Stimulated activated naive B cell treated with anti-CD40 and anti-IgM and Interleukin-4, amounts not matched to agents 10 μg/mL and 1 μg/mL and 100 μg/mL, for 72 hours (primary cell): ENCODE measurements around the gene M1AP.
A peak's percentile ranks its signal among the peaks of the same experiment; 100 is the strongest.

Experiments used
- ATAC-seq, 2 donors: fragments of 150-1000 bp; cut with Tn5 transposase; replicated peaks; 2 replicates each; pipeline ENCODE4 v1.10.0; 2021; ENCODE audit warnings: moderate library complexity in 1 of 2
- DNase-seq: peaks from one replicate; pipeline ENCODE4 v3.0.0; 2021
- H3K27ac Mint-ChIP-seq: one replicate; pipeline ENCODE4 v1.8.0; 2022; ENCODE audit warnings: mild to moderate bottlenecking, mixed read lengths
- H3K27me3 Mint-ChIP-seq, 2 donors: one replicate each; pipeline ENCODE4 v1.8.0; 2022; ENCODE audit warnings: mixed read lengths in 2 of 2
- H3K36me3 Mint-ChIP-seq, 2 donors: one replicate each; pipeline ENCODE4 v1.8.0; 2022; ENCODE audit warnings: mixed read lengths in 2 of 2, mild to moderate bottlenecking in 1 of 2
- H3K4me1 Mint-ChIP-seq, 2 donors: one replicate each; pipeline ENCODE4 v1.8.0; 2022; ENCODE audit warnings: mixed read lengths in 2 of 2, mild to moderate bottlenecking in 1 of 2
- H3K4me3 Mint-ChIP-seq, 2 donors: one replicate each; pipeline ENCODE4 v1.8.0; 2022; ENCODE audit warnings: mild to moderate bottlenecking in 2 of 2, mixed read lengths in 2 of 2, moderate library complexity in 1 of 2
- H3K9me3 Mint-ChIP-seq, 2 donors: one replicate each; pipeline ENCODE4 v1.8.0; 2022; ENCODE audit warnings: mixed read lengths in 2 of 2, mild to moderate bottlenecking in 1 of 2

The M1AP gene

DNA sequence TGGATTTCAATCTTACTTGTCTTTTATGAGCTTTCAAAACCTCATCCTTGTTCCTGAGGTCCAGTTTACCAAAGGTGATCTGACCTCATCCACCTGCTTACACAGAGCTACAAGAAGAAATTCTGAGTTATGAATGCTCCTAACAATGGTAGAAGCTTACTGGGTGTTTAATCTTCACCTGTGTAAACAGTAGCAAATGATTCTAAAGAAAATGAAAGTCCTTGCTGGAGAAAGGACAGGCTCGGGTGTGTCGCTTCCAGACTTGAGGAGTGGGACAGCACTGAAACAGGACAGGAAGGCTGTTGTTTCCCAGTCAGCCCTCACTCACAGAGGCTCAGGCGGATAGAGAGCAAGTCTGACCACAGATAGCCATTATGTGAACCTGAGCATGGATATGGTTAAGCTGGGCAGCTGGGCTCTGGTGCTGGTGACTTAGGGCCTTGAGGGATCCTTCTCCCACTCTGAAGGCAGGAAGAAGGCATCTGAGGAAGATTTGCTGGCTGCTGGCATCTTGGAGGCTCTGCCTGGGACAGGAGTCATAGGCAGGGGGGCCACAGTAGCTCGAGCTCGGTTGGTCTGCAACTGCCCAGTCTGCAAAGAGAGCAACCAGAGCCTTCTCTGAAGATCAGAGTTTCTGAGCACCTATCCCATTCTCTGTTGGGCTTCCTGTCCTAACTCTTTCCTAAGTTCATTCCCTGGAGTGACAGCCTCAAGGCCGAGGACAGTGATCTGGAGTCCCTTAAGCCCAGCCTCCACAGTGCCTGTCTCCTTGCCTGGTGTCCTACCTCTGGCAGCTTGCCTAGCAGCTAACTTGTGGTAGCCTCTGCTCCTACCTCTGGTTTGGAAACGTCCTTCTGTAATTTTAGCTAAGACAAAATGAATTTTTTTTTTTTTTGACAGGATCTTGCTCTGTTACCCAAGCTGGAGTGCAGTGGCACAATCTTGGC is 89.6 kb downstream of the M1AP start:
- H3K27ac Mint-ChIP-seq: no peak overlapping the region
- peaks cover 18 to 50% of the 10 kb centered on the region in 2 donors for H3K4me1 Mint-ChIP-seq
- no peak for DNase-seq
- no peak overlapping the region for H3K4me3 Mint-ChIP-seq
- ATAC-seq: no peak
- no peaks in the 10 kb centered on the region for H3K9me3 Mint-ChIP-seq
- H3K36me3 Mint-ChIP-seq: peaks cover 23 to 32% of the 10 kb centered on the region in 2 donors
- H3K27me3 Mint-ChIP-seq: peaks cover 11 to 17% of the 10 kb centered on the region in 2 donors

GRCh38 chr2:74556831-74557370 is 91.2 kb downstream of the M1AP start:
- no peak overlapping the region for H3K27ac Mint-ChIP-seq
- peaks cover 9 to 14% of the 10 kb centered on the region in 2 donors for H3K27me3 Mint-ChIP-seq
- DNase-seq: no peak
- no peak for ATAC-seq
- peaks cover 23 to 32% of the 10 kb centered on the region in 2 donors for H3K36me3 Mint-ChIP-seq
- no peak overlapping the region for H3K4me3 Mint-ChIP-seq
- no peaks in the 10 kb centered on the region for H3K9me3 Mint-ChIP-seq
- peaks cover 18 to 49% of the 10 kb centered on the region in 2 donors for H3K4me1 Mint-ChIP-seq

GRCh38 chr2:74556159-74556558 is 92.0 kb downstream of the M1AP start:
- Mint-ChIP-seq H3K27ac (peak overlapping the region; percentile 79), H3K27me3 (peaks cover 6 to 13% of the 10 kb centered on the region in 2 donors), H3K9me3 (no peaks in the 10 kb centered on the region), H3K4me1 (peaks cover 17 to 50% of the 10 kb centered on the region in 2 donors), H3K36me3 (peaks cover 23 to 37% of the 10 kb centered on the region in 2 donors), H3K4me3 (peak overlapping the region; percentile 94)
- DNase-seq: no peak
- no peak for ATAC-seq

GRCh38 chr2:74555610-74556103 is 92.5 kb downstream of the M1AP start:
- Mint-ChIP-seq H3K9me3 (no peaks in the 10 kb centered on the region), H3K36me3 (peaks cover 23 to 37% of the 10 kb centered on the region in 2 donors), H3K4me3 (peak overlapping the region; percentile 94), H3K27ac (peak overlapping the region; percentile 92), H3K27me3 (peaks cover 6 to 16% of the 10 kb centered on the region in 2 donors), H3K4me1 (peaks cover 15 to 48% of the 10 kb centered on the region in 2 donors)
- DNase-seq (no peak), ATAC-seq (no peak)

GRCh38 chr2:74554820-74555531 is 93.2 kb downstream of the M1AP start:
- Mint-ChIP-seq H3K4me1 (peaks cover 18 to 45% of the 10 kb centered on the region in 2 donors), H3K27ac (peak overlapping the region; percentile 92), H3K36me3 (peaks cover 20 to 40% of the 10 kb centered on the region in 2 donors), H3K9me3 (no peaks in the 10 kb centered on the region), H3K27me3 (peaks cover 4 to 17% of the 10 kb centered on the region in 2 donors), H3K4me3 (peak overlapping the region; percentile 94)
- DNase-seq (peak; percentile 34), ATAC-seq (peak; percentile 75)

DNA sequence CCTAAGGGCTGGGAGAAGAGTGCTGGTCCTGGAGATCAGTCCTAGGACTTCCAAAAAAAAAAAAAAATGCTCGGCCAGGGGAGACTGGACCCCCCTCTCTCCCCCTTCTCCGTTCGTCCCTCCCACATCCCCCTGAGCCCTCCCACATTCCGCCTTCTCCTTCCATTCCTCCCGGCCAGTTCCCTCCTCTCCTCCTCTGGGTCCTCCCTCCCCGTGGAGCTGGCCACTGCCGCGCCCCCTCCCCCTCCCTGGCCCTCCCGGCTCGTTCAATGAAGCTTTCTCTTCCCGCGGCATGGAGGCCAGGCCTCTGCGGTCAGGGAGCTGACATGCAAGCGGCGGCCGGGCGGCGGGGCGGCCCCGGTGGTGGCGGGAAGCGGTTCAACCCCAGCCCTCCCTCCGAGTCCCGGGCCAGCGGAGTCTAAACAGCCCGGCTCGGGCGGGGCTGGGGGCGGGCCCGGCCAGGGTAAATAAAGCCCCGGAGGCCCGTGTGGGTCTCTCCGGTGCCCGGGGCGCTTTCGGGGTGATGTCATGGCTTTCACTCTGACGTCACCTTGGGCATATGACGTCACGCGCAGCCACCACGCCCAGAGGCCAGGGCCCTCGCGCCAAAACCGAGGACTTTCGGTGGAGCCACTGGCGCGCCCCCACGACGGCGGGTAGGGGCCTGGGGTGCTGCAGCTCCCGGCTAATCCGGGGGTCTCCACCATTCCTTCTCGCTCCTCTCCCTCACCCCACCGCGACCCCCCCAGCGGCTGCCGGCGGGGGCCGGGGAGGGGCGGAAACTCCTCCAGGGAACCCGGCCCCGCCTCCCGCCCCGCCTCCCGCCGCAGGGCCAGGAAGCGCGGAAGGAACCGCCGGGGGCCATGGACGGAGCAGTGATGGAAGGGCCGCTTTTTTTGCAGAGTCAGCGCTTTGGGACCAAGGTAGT is 94.0 kb downstream of the M1AP start, which contains the start of the genes DOK1 and LOXL3:
DOK1 (plus strand) TSS at position 829 of the 928 bp plus-strand sequence; CDS start at position 864, 35 bp downstream.
LOXL3 (minus strand) TSS at position 51 of the 928 bp plus-strand sequence. CDS start 1,308 bp downstream, outside the sequence.
- peaks cover 22 to 51% of the 10 kb centered on the region in 2 donors for H3K4me1 Mint-ChIP-seq
- no peaks in the 10 kb centered on the region for H3K9me3 Mint-ChIP-seq
- H3K27ac Mint-ChIP-seq: peak within 1 kb of the TSS; percentile 92
- ATAC-seq (peak; percentile 76 to 84), DNase-seq (peak; percentile 77)
- peaks cover 9 to 24% of the 10 kb centered on the region in 2 donors for H3K27me3 Mint-ChIP-seq
- peaks cover 22 to 44% of the 10 kb centered on the region in 2 donors for H3K36me3 Mint-ChIP-seq
- H3K4me3 Mint-ChIP-seq: peak within 1 kb of the TSS; percentile 94

GRCh38 chr2:74552914-74553811 is 95.0 kb downstream of the M1AP start:
- Mint-ChIP-seq H3K27me3 (peaks cover 12 to 28% of the 10 kb centered on the region in 2 donors), H3K9me3 (no peaks in the 10 kb centered on the region), H3K4me3 (peak overlapping the region; percentile 94), H3K27ac (peak overlapping the region; percentile 89), H3K4me1 (peaks cover 22 to 55% of the 10 kb centered on the region in 2 donors), H3K36me3 (peaks cover 19 to 42% of the 10 kb centered on the region in 2 donors)
- DNase-seq (no peak), ATAC-seq (no peak)

DNA sequence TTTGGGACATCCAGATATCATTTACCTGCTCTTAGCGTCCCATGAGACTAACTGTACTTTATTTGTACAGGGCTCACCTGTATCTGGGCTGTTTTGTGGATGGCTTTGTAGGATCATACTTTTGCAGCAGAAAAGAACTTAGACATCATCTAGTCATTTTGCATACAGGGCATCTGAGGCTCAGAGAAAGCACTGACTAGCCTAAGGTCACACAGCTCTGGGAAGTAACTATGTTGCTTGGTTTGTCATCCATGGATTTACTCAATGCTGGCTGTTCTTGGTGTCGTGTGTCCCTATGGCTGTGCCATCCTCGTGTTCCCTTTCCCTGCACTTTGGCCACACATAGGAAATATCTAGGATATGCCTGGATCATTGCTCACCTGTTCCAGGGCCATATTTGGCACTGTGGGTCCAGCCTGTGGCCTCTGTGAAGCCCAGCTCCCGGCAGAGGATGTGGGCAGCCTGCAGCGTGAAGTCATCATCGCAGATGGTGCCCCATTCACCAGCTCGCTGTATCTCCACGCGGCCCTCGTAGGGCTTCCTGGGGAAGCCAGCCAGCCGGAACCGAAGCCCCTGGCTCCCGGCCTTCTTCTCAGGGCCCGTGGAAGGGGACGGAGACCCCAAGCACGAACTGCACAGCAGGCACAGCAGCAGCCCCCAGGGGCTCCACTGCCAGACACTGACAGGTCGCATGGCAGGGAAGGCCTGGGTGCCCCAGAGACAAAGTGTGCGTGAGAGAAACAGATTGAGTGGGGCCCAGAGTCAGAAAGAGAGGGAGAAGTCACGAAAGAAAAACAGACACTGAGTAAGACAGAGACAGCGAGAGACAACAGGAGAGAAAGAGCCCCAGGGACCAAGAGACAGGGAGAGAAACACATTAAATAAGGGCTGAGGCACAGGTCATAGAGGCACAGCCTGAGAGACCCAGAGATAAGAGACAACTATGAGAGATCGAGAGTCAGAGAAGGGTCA is 95.9 kb downstream of the M1AP start:
- H3K36me3 Mint-ChIP-seq: peaks cover 17 to 39% of the 10 kb centered on the region in 2 donors
- peaks cover 16 to 33% of the 10 kb centered on the region in 2 donors for H3K27me3 Mint-ChIP-seq
- H3K4me3 Mint-ChIP-seq: peak overlapping the region; percentile 51 to 64
- ATAC-seq: peak in 1 of 2 donors; percentile 6
- H3K27ac Mint-ChIP-seq: peak overlapping the region; percentile 38
- peaks cover 22 to 56% of the 10 kb centered on the region in 2 donors for H3K4me1 Mint-ChIP-seq
- DNase-seq: no peak
- no peaks in the 10 kb centered on the region for H3K9me3 Mint-ChIP-seq

GRCh38 chr2:74551530-74551929 is 96.6 kb downstream of the M1AP start:
- H3K9me3 Mint-ChIP-seq: no peaks in the 10 kb centered on the region
- no peak overlapping the region for H3K27ac Mint-ChIP-seq
- H3K4me1 Mint-ChIP-seq: peaks cover 22 to 50% of the 10 kb centered on the region in 2 donors
- peaks cover 19 to 37% of the 10 kb centered on the region in 2 donors for H3K27me3 Mint-ChIP-seq
- H3K36me3 Mint-ChIP-seq: peaks cover 10 to 34% of the 10 kb centered on the region in 2 donors
- DNase-seq (no peak), ATAC-seq (no peak)
- H3K4me3 Mint-ChIP-seq: peak overlapping the region; percentile 9 to 10

DNA sequence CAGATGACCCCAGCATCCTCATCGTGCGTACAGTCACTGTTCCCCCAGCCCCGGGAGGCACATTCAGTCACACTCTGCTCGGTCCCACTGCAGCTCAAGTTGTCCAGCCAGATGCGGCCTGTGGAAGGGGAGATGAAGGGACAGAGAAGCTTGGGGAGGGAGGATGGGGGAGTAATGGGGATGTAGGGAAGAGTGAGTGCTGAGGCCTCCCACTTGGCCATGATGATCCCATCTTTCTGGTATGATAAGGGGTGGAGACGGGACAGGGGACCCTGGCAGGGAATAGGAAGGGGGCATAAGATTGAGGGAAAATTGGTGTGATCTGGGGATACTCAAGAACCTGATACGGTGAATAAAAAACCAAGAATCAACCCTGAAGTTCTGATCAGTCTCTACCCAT is 97.9 kb downstream of the M1AP start:
- no peak overlapping the region for H3K27ac Mint-ChIP-seq
- peaks cover 23 to 44% of the 10 kb centered on the region in 2 donors for H3K4me1 Mint-ChIP-seq
- H3K36me3 Mint-ChIP-seq: peaks cover 6 to 24% of the 10 kb centered on the region in 2 donors
- H3K9me3 Mint-ChIP-seq: no peaks in the 10 kb centered on the region
- ATAC-seq (no peak), DNase-seq (no peak)
- peaks cover 24 to 48% of the 10 kb centered on the region in 2 donors for H3K27me3 Mint-ChIP-seq
- H3K4me3 Mint-ChIP-seq: peak overlapping the region; percentile 81 to 86
